ENCODE results near the gene B3GNT8.

B3GNT8 gene

DNA sequence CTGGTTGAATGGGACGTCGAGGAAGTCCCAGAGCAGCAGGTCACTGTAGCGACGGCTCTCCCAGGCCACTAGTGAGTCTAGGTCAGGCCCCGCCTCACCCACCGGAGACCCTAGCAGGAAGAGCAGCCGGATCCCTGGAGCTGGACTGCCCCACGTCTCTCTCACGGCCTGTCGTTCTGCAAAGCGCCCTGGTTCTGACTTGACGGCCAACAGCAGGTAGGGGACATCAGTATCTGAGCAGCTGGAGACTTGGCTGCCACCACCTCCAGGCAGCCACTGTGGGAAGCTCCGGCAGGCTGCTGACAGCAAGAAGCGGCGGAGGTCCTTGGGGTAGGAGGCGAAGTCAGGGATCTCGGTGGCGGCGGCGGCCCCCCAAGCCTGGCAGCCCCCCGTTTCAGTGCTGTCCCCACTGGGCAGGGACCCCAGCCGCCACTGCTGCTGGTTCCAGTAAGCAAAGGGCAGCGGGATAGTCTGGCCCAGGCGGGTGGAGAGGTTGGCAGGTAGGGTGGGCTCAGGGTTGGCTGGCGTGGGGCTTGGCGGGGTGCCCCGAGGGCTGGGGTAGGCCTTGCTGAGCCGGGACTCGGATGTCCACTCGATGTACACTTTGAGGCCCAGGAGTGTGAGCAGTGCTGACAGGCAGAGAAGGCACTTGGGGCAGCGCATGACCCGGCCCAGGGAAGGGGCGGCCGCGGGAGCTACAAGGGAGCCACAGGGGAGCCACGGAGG, 895 bp downstream of the B3GNT8 start:
- H3K4me3 ChIP-seq (ENCODE audit: low read depth, low read length) = no peak overlapping the region
- H3K36me3 ChIP-seq (ENCODE audit: control insufficient read depth, insufficient read depth, low read length) = no peaks in the 10 kb centered on the region
- H3K9me3 ChIP-seq (ENCODE audit: control insufficient read depth, low read length) = no peaks in the 10 kb centered on the region

DNA sequence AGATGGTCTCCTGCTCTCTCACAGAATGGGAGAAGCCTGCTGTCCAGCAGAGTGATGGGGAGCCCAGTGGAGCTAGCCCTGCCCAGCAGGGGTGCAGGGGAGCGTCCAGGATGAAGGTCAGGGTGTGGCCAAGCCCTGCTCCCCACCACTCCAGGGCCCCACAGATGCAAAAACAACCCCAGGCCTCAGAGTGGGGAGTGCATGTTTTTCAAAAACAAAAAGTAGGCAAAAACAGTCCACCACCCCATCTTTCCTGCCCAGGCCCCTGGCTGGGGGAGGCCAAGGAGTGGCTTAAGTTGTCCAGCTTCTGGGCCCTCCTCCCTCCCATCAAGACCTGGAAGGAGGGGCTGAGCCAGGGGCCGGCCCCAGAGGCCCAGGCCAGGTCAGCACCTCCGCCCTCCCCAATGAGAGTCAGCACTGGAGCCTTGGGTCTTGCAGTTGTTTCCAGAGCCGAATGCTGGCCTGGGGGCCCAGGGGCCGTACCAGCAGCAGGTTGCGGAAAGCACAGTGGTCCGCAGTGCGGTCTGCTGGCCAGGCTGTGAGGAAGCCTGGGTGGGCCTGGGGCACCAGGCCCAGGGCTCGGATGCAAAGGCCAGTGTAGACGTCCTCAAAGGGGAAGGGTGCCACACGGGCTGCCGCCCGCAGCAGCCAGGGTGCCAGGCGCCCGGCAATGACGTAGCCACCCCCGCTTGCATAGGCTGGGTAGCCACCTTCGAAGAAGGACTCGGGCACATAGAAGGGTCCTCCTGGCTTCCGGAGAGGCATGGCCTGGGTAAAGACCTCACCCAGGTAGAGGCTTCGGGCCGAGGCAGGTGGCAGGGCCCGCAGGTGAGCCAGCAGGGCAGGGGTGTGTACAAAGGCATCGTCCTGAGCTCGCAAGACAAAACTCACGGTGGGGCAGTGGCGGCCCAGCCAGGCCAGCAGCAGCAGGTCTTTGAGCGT, 1.7 kb downstream of the B3GNT8 start:
- no peak overlapping the region for H3K4me3 ChIP-seq (ENCODE audit: low read depth, low read length)
- H3K9ac ChIP-seq = no peak overlapping the region
- no peak overlapping the region for H2AFZ ChIP-seq
- no peak overlapping the region for H3K27ac ChIP-seq
- H3K4me2 ChIP-seq (ENCODE audit: low read length) = no peak overlapping the region
- no peaks in the 10 kb centered on the region for H3K27me3 ChIP-seq (ENCODE audit: control insufficient read depth, insufficient read depth, low read length)
- no peak for TF ChIP-seq CTCF (IDR thresholded peaks at IDR 0.05)
- H3K79me2 ChIP-seq = no peaks in the 10 kb centered on the region
- H3K9me3 ChIP-seq (ENCODE audit: control insufficient read depth, low read length) = no peaks in the 10 kb centered on the region
- no peaks in the 10 kb centered on the region for H3K36me3 ChIP-seq (ENCODE audit: control insufficient read depth, insufficient read depth, low read length)
- peaks cover 10% of the 10 kb centered on the region for H3K4me1 ChIP-seq

More for the DNA sequence above, 895 bp downstream of the B3GNT8 start:
- peaks cover 13% of the 10 kb centered on the region for H3K4me1 ChIP-seq
- no peak overlapping the region for H2AFZ ChIP-seq
- no peak for TF ChIP-seq CTCF (IDR thresholded peaks at IDR 0.05)
- no peaks in the 10 kb centered on the region for H3K27me3 ChIP-seq (ENCODE audit: control insufficient read depth, insufficient read depth, low read length)
- no peaks in the 10 kb centered on the region for H3K79me2 ChIP-seq
- peak overlapping the region; percentile 86 for H3K4me2 ChIP-seq (ENCODE audit: low read length)
- no peak overlapping the region for H3K27ac ChIP-seq
- H3K9ac ChIP-seq = no peak overlapping the region

GRCh38 chr19:41424335-41425173, 2.6 kb downstream of the B3GNT8 start:
- no peak for TF ChIP-seq CTCF (IDR thresholded peaks at IDR 0.05)
- Histone ChIP-seq H3K27ac (no peak overlapping the region), H3K36me3 (ENCODE audit: control insufficient read depth, insufficient read depth, low read length) (no peaks in the 10 kb centered on the region), H3K27me3 (ENCODE audit: control insufficient read depth, insufficient read depth, low read length) (no peaks in the 10 kb centered on the region), H3K4me3 (ENCODE audit: low read depth, low read length) (no peak overlapping the region), H3K9me3 (ENCODE audit: control insufficient read depth, low read length) (no peaks in the 10 kb centered on the region), H3K79me2 (no peaks in the 10 kb centered on the region), H3K4me1 (peaks cover 10% of the 10 kb centered on the region), H2AFZ (no peak overlapping the region), H3K4me2 (ENCODE audit: low read length) (no peak overlapping the region), H3K9ac (no peak overlapping the region)

DNA sequence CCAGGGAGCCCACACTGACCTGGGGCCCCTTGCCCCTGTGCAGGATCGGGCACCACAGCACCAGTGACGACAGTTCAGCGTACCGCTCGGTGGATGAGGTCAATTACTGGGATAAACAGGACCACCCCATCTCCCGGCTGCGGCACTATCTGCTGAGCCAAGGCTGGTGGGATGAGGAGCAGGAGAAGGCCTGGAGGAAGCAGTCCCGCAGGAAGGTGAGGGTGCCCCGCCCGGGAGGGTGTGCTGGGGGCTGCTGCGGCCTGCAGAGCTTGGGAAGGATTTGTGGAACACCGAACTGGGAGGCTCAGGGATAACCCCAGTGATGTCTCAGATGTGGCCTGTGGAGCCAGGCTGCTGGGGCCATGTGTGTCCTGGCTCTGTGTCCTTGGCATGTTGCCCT, 4.2 kb downstream of the B3GNT8 start:
- H2AFZ ChIP-seq = no peak overlapping the region
- H3K9me3 ChIP-seq (ENCODE audit: control insufficient read depth, low read length) = no peaks in the 10 kb centered on the region
- peaks cover 5% of the 10 kb centered on the region for H3K4me1 ChIP-seq
- H3K27me3 ChIP-seq (ENCODE audit: control insufficient read depth, insufficient read depth, low read length) = no peaks in the 10 kb centered on the region
- TF ChIP-seq CTCF (IDR thresholded peaks at IDR 0.05) = no peak
- H3K4me3 ChIP-seq (ENCODE audit: low read depth, low read length) = no peak overlapping the region
- no peak overlapping the region for H3K27ac ChIP-seq
- no peaks in the 10 kb centered on the region for H3K79me2 ChIP-seq
- no peak overlapping the region for H3K4me2 ChIP-seq (ENCODE audit: low read length)
- H3K9ac ChIP-seq = no peak overlapping the region
- no peaks in the 10 kb centered on the region for H3K36me3 ChIP-seq (ENCODE audit: control insufficient read depth, insufficient read depth, low read length)
